Vagina (tissue), 2 donors: ENCODE data around the gene PPP3CB.

Source experiments
- POLR2A ChIP-seq, 2 donors: fragments of 450-650 bp; IDR thresholded peaks; one replicate each; pipeline ENCODE4 v1.6.1; 2017; ENCODE audit warnings: antibody characterized with exemption in 2 of 2, mild to moderate bottlenecking in 2 of 2, moderate library complexity in 2 of 2
- TF ChIP-seq, protein P1 (sequence below), 3 experiments: fragments of 450-650 bp in 2 of 3; fragments of 200-600 bp in 1 of 3; sonication (generic) in 1 of 3; IDR thresholded peaks; one replicate each; pipeline ENCODE4 v1.5.1; 2017 to 2019; ENCODE audit warnings: antibody characterized with exemption in 3 of 3, mild to moderate bottlenecking in 2 of 3, moderate library complexity in 2 of 3

GRCh38 chr10:73494213-73494612 lies 1.6 kb downstream of the PPP3CB start:
- TF ChIP-seq, protein P1, sequence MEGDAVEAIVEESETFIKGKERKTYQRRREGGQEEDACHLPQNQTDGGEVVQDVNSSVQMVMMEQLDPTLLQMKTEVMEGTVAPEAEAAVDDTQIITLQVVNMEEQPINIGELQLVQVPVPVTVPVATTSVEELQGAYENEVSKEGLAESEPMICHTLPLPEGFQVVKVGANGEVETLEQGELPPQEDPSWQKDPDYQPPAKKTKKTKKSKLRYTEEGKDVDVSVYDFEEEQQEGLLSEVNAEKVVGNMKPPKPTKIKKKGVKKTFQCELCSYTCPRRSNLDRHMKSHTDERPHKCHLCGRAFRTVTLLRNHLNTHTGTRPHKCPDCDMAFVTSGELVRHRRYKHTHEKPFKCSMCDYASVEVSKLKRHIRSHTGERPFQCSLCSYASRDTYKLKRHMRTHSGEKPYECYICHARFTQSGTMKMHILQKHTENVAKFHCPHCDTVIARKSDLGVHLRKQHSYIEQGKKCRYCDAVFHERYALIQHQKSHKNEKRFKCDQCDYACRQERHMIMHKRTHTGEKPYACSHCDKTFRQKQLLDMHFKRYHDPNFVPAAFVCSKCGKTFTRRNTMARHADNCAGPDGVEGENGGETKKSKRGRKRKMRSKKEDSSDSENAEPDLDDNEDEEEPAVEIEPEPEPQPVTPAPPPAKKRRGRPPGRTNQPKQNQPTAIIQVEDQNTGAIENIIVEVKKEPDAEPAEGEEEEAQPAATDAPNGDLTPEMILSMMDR (IDR thresholded peaks at IDR 0.05) = no peak
- TF ChIP-seq POLR2A (IDR thresholded peaks at IDR 0.05) = no peak
